Erythroblast (primary cell): ENCODE data around the gene GLP2R.

Experiments used
- GATA1 ChIP-seq: IDR thresholded peaks from 2 replicates; pipeline ENCODE4 v1.6.1; 2011; ENCODE audit warnings: low read depth, mild to moderate bottlenecking, control low read depth, low read length, moderate library complexity
- POLR2A ChIP-seq: IDR thresholded peaks from 2 replicates; pipeline ENCODE4 v1.6.1; 2011; ENCODE audit warnings: mild to moderate bottlenecking, low read length

GRCh38 chr17:9898812-9899211 lies 73.1 kb downstream of the GLP2R start:
- TF ChIP-seq POLR2A (no peak), GATA1 (no peak)
